Measurements from ENCODE around the gene SERPINA4. TPM values are rescaled to one million over a fixed set of nuclear protein-coding genes. Genes with fewer than 3 reads are reported as not detected.

The SERPINA4 gene
- total and polyA plus RNA-seq, 11 donors = not detected

DNA sequence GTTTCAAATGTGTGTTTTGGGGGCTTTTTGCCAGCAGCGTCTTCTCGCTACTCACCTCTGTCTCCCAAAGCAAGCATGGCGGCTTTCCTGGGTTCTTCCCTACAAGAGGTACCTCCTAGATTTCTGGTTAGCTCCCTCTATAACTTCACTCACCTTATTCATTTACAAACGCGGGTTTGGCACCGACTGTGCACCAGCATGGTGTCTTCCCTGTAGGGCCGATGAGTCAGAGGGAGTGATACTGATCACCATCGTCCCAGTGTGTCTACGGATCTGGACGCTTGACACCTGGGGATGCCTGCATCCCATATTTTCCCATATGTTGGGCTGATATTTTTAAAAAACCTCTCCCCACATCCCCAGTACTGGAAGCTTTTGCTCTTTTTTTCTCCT, 44.0 kb upstream of the SERPINA4 start:
- no peaks in the 10 kb centered on the region for H3K36me3 ChIP-seq
- intact Hi-C loops (cut with DNase I) = no loop called here
- ATAC-seq = no peak
- H3K4me1 ChIP-seq = peaks cover 0 to 3% (median 0%) of the 10 kb centered on the region in 12 donors
- no peak for DNase-seq
- H3K27me3 ChIP-seq = peaks cover 0 to 12% (median 5%) of the 10 kb centered on the region in 9 donors
- WGBS, 4 donors = 62 to 66% (median 64%) methylated on average over 10 of the region's 10 CpGs
- no peak overlapping the region for H3K27ac ChIP-seq
- TF ChIP-seq, protein P1, sequence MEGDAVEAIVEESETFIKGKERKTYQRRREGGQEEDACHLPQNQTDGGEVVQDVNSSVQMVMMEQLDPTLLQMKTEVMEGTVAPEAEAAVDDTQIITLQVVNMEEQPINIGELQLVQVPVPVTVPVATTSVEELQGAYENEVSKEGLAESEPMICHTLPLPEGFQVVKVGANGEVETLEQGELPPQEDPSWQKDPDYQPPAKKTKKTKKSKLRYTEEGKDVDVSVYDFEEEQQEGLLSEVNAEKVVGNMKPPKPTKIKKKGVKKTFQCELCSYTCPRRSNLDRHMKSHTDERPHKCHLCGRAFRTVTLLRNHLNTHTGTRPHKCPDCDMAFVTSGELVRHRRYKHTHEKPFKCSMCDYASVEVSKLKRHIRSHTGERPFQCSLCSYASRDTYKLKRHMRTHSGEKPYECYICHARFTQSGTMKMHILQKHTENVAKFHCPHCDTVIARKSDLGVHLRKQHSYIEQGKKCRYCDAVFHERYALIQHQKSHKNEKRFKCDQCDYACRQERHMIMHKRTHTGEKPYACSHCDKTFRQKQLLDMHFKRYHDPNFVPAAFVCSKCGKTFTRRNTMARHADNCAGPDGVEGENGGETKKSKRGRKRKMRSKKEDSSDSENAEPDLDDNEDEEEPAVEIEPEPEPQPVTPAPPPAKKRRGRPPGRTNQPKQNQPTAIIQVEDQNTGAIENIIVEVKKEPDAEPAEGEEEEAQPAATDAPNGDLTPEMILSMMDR (IDR thresholded peaks at IDR 0.05) = no peak
- no peak for TF ChIP-seq POLR2A (IDR thresholded peaks at IDR 0.05)
- no peak overlapping the region for H3K4me3 ChIP-seq
- H3K9me3 ChIP-seq = no peaks in the 10 kb centered on the region

GRCh38 chr14:94517641-94518257, 43.5 kb upstream of the SERPINA4 start:
- DNase-seq (no peak), ATAC-seq (no peak)
- WGBS, 4 donors = 40 to 52% (median 46%) methylated on average over 7 of the region's 7 CpGs
- TF ChIP-seq, protein P1 (IDR thresholded peaks at IDR 0.05) = no peak
- TF ChIP-seq POLR2A (IDR thresholded peaks at IDR 0.05) = no peak
- Histone ChIP-seq H3K27ac (no peak overlapping the region), H3K4me1 (peaks cover 0 to 3% (median 0%) of the 10 kb centered on the region in 12 donors), H3K27me3 (peaks cover 0 to 11% (median 5%) of the 10 kb centered on the region in 9 donors), H3K4me3 (no peak overlapping the region), H3K36me3 (no peaks in the 10 kb centered on the region), H3K9me3 (no peaks in the 10 kb centered on the region)
- intact Hi-C loops (cut with DNase I) = no loop called here

DNA sequence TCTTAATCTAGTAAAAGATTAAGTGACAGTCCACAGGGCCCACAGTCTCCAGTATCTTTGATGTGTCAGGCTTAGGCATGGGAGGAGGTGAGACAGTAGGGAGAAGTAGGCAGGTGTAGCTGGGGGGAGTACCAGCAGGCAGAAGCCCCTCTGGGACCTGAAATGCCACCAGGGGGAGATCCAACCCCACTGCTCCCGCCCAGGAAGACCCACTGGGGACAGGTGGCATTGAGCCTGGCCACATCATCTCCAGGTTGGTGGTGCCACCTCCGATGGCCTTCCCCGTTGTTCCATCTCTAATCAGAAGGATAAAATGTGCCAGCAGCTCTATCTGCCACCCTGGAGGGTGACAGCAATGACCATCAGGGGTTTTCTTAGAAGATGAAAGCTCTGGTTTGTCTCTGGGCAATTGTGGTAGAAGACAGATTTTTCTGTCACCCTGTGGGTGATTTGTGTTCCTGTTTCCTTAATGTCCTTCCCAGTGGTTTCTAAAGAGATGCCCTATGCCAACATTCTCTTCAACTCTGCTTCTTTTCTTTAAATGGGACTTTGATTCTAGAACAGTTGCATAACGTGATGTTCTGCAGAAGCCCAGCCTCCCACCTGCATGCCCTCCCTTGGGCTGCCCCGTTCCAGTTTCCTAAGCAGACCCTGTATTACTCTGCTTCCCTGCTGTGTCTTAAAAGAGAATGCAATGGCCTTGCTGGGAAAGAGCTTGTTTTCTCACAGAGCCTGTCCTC, 39.7 kb upstream of the SERPINA4 start:
- DNase-seq (no peak), ATAC-seq (no peak)
- H3K36me3 ChIP-seq = no peaks in the 10 kb centered on the region
- TF ChIP-seq POLR2A (IDR thresholded peaks at IDR 0.05) = no peak
- TF ChIP-seq, protein P1 (IDR thresholded peaks at IDR 0.05) = no peak
- H3K27me3 ChIP-seq = peaks cover 0 to 28% (median 3%) of the 10 kb centered on the region in 9 donors
- H3K9me3 ChIP-seq = peaks cover 0 to 4% (median 0%) of the 10 kb centered on the region in 12 donors
- peaks cover 0 to 3% (median 0%) of the 10 kb centered on the region in 12 donors for H3K4me1 ChIP-seq
- H3K27ac ChIP-seq = no peak overlapping the region
- intact Hi-C loops (cut with DNase I) = no loop called here
- no peak overlapping the region for H3K4me3 ChIP-seq
- 47 to 83% (median 54%) methylated on average over 5 of the region's 5 CpGs for WGBS, 4 donors

- H3K9me3 ChIP-seq = peaks cover 0 to 8% (median 0%) of the 10 kb centered on the region in 12 donors
- DNase-seq (no peak), ATAC-seq (no peak)
- intact Hi-C loops (cut with DNase I) = no loop called here
- 76 to 82% (median 78%) methylated on average over 7 of the region's 7 CpGs for WGBS, 4 donors
- peaks cover 0 to 34% (median 1%) of the 10 kb centered on the region in 9 donors for H3K27me3 ChIP-seq
- no peak overlapping the region for H3K27ac ChIP-seq
- no peak for TF ChIP-seq POLR2A (IDR thresholded peaks at IDR 0.05)
- TF ChIP-seq, protein P1 (IDR thresholded peaks at IDR 0.05) = no peak
- H3K4me3 ChIP-seq = no peak overlapping the region
- H3K36me3 ChIP-seq = no peaks in the 10 kb centered on the region
- H3K4me1 ChIP-seq = peaks cover 0 to 3% (median 0%) of the 10 kb centered on the region in 12 donors
Measured at GRCh38 chr14:94522115-94522724, 39.0 kb upstream of the SERPINA4 start.
